ENCODE results near the gene SHC1.

SHC1 gene

DNA sequence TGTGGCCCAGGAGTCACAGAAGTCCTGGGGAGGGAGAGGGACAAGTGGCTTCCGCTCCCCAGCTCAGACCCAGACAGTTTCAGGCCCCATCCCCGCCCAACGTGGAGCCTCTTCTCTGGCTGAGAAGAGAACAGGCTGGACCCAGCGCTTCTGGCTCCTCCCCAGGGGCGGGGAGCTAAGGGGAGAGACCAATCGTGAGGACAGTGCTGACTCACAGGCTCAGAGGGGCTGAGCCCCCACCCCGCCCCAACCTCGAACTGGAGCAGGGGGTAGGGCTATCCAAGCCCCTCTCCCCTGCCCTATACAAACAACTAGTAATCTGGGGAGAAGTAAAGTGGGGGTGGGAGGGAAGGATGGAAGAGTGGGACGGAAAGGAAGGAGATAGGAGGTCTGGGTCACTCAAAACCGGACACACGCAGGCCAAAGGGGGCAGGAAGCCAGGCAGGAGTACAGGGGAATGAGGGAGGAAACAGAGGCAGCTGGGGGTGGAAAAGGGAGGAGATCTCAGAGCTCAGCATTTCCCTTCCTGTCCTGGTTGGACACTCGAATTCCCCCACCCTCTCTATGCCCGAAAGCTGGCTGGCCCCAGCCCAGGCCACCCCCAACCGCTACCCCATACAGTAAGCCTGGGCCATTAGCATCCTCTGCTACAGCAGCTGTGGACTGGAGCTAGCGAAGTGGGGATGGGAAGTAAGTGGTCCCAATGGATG lies at the start of gene SHC1:
Gene SHC1 (minus strand): TSS at position 117 of the 710 bp plus-strand sequence. CDS start 221 bp downstream, outside the sequence.
- DNase-seq, result no peak

DNA sequence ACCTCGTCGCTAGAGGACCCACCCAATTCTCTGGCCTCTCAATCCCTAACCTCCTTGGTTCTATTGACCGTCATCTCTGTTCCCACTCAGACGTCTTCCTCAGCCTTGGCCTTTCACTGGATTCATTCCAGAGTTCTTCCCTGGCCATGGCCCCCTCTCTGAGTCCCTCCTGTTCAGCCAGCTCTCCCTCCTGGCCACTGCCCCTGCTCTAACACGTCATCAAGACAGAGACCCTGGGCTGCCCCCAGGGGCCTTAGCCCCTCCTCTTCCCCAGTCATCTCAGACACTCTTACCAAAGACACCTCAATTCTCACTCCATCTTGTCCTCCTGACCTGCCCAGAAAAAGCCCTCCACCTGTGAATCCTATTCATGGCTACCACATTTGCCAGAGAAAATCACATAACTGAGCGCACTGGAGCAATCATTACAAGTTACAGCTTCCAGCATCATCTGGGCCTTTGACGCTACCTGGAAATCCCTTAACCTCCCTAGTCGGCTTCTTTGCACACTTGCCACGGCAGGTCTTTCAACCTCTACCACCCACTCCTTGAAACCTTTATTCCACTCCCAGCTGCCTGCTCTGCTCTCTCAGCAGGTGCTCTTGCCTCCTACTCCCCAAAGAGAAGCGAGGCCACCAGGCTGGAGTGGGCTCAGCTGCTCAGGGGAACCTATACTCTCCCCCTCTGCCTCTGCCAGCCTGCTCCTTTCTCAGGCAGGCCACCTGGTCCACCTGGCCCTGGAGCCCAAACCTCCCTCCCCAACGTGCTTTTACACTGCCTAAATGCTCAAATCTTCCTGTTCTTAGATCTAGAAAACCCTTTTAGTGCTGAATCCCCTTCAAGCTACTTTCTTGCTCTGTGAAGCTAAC lies 49.1 kb upstream of the SHC1 start:
- no peak for DNase-seq

DNA sequence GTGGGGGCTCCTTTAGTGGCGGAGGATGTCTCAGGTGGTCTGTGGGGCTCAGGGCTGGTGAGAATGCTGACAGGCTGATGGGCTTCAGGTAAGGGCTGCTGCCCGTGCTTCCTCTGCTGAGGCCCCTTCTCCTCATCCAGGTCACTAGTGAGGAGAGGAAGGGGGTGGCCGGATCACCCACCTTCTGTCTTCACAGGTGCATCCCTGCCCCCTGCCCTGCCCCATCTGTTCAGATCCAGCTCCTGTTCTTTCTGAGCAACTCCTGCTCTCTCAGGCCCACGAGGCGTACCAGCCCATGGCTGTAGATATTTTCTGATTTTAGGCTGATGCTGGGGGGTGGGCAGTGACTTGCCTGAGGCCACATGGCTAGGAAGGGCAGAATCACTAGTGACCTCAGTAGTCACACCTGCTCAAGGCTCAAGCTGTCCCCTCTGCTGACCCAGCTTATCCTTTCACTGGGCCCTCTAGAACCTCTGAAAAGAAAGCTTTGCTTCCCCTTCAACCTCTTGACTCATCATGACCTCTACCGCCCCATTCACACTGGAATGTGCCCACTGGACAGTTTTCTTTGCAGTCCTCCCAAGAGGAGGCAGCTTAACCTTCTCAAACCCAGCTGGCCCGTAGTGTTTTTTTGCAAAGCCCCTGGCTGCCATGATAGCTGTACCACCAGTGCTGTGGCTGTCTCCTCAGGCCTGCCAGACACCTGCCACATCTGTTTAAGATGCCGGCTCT lies 48.2 kb upstream of the SHC1 start:
- DNase-seq, result no peak

- no peak for DNase-seq
These were observed 47.4 kb upstream of the SHC1 start for GRCh38 chr1:155017946-155018316.

DNA sequence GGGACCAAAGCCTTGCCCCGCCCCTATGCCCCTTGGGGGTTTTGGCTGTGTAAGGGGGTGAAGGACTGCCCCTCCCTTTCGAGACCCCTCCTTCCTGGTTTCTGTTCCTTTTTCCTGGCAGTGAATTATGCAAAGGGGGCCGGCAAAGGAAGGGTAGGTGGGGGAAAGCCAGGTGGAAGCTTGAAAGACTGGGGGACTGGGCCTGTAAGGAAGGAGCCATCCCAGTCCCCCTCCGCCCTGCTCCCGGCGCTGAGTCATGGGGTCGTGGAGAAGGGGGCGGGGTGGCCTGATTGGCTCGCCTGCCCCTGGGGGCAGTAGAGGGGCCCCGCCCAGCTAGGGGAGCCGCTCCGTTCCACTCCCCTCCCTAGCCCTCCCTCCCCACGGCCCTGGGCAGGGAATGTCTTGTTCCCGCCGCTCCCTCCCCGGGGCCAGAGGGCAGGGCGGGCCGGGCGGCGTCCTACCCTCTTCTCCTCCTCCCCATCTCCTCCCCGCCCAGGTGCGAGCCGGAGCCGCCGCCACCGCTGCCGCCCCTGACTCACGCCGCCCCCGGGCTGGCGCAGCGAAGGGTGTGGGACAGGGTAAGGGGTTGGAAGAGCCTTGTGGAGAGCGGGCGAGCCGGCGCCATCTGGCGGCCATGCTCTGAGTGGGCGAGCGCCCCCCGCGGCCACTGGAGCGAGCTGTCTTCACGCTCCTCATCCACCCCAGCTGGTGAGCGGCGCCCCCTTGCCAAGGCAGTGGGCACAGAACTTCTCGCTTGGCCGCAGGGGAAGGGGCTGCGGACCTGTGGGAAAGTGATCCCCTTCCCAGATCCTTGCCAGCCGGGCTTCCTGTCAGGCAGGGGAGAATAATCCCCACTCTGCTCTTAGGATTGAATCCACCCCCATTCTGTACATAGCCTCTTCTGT lies 46.7 kb upstream of the SHC1 start:
- peak; percentile 66 for DNase-seq

GRCh38 chr1:155016231-155016831 lies 45.8 kb upstream of the SHC1 start:
- no peak for DNase-seq

DNA sequence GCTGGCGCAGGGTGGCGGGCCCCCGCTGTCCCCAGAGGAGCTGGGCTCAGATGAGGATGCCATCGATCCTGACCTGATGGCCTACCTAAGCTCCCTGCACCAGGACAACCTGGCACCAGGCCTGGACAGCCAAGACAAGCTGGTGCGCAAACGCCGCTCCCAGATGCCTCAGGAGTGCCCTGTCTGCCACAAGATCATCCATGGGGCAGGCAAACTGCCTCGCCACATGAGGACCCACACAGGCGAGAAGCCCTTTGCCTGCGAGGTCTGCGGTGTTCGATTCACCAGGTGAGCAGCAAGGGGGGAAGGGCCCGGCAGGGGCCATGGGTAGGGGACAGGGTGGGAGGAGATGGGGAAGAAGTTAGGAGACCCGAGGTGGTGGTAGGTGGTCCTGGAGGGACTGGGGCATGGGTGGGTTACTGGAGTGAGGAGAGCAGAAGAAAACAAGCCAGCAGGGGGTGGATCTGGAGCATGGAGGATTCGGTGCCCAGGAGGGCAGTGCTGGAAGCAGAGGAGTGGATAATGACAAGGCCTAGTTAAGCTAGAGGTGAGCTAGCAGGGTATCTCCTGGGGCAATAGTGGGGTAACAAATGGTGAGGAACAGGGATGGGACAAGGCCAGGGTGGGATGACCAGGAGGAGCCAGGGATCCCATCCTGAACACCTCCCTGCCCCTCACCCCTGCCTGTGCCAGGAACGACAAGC lies 45.1 kb upstream of the SHC1 start:
- DNase-seq, result no peak

DNA sequence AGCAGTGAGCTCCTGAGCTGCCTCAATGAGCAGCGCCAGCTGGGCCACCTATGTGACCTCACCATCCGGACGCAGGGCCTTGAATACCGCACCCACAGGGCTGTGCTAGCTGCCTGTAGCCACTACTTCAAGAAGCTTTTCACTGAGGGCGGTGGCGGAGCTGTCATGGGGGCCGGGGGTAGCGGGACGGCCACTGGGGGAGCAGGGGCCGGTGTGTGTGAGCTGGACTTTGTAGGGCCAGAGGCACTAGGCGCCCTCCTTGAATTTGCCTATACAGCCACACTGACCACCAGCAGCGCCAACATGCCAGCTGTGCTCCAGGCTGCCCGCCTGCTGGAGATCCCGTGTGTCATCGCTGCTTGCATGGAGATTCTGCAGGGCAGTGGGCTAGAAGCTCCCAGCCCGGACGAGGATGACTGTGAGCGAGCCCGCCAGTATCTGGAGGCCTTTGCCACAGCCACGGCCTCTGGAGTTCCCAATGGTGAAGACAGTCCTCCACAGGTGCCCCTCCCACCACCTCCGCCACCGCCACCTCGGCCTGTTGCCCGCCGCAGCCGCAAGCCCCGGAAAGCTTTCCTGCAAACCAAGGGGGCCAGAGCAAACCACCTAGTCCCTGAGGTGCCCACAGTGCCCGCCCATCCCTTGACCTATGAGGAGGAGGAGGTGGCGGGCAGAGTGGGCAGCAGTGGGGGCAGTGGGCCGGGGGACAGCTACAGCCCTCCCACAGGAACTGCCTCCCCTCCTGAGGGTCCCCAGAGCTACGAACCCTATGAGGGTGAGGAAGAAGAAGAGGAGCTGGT lies 44.4 kb upstream of the SHC1 start:
- DNase-seq, result no peak

DNA sequence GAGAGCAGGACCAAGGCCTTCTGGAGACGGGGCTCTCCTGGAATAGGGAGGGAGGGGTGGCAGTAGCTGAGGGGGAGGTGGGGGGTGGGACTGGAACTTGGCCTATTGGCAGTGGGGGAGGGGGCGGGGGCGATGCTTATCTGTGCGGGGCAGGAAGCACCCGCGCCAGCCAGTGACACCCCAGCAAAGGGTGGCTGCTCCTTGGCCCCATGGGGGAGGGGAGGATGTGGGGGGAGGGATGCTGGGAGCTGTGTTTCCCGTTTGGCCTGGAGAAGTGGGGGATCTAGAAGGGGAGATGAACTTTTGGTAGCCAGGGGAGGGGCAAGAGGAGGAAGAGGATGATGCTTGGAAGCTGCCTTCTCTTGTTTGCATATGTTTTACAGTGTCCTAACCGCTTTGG lies 43.1 kb upstream of the SHC1 start:
- DNase-seq, result no peak

DNA sequence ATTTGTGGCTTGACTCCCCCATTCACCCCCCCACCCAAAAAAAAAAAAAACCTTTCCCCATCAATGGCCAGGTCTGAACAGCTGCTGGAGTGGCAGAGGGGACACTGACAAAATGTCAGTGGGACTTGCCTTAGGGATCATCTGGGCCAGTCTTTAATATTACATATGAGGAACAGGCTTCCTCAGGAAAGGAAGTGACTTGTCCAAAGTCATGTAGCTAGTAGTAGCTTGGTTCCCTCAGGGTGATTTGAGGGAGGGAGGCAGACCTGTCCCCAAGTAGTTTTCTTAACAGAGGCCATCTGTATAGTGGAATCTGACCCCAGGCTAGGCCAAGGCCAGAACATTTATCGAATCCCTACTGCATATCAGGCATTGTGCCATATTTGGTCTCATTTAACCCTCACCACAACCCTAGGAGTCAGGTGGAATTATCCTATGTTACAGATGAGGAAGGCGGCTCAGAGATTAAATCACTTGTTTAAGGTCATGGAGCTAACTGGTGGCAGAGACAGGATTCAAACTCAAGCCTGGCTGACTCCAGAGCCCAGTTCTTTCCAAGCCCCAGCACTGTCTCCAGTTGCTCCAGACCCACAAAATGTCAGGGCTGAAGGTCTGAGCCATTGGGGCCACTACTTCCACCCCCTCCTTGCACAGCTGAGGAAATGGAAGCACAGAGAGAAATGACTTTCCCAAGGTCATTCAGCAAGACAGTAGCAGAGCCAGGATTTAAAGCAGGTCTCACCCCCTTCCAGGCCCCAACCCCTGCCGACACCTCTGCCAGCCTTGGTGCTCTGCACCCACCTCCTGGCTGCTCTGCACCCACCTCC lies 42.4 kb upstream of the SHC1 start:
- DNase-seq, result no peak

GRCh38 chr1:155012026-155012546 lies 41.5 kb upstream of the SHC1 start:
- DNase-seq, result peak; percentile 8

DNA sequence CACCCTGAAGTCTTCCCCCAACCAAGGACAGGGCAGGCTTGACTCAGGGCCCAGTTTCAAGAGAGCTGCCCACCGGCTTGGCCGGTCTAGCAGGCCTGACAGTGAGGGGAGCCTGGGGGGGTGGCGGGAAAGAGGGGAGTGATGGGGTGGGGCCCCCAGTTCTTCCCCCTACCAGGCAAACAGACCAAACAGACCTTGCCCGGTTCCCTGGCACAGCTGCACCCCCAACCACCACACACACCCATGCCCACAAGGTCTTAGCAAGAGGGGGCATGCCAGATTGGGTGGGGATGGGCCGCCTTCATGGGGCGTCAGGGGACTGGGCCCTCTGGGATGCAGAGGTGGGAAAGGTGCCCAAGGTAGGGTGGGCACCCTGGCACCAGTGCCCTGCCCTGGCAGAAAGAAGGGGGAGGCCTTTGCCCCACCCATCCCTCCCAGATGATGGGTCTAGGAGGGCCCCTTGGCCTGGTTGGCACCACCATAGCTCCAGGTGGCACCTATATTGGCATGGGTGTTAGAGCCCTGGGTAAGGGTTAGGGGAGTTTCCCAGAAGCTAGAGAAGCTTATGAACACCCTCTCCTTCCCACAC lies 41.0 kb upstream of the SHC1 start:
- no peak for DNase-seq

DNA sequence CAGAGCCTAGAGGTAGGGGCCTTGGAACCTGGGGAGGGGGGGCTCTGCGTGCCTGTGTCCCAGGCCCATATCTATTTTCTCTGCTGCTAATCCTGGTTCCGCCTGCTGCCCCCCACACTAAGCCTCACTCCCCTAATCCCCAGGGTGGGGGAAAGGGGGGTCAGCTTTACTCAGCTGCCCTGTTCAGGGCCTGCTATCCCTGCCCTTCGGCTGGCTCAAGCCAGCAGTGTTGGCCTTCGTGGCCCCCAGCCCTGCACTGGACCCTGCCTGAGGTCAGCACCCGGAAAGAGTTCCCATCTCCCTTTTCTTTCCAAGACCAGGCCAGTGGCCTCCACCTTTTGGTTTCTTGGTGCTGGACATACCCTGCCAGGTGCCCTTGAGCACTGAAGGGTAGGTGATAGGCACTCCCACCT lies 40.5 kb upstream of the SHC1 start:
- DNase-seq, result no peak

GRCh38 chr1:155010211-155010918 lies 39.8 kb upstream of the SHC1 start:
- no peak for DNase-seq

GRCh38 chr1:155009742-155010141 lies 39.2 kb upstream of the SHC1 start:
- no peak for DNase-seq

- no peak for DNase-seq
These were observed 38.7 kb upstream of the SHC1 start for GRCh38 chr1:155009221-155009711.

GRCh38 chr1:155008015-155008941 lies 37.7 kb upstream of the SHC1 start:
- no peak for DNase-seq

All from NCI-H1105 treated with DMSO at 0.1 percent for 48 hours (cell line).